Esophagus squamous epithelium (tissue), 5 donors: ENCODE results near the gene JMJD6. TPM values are rescaled to one million over a fixed set of nuclear protein-coding genes. Genes with fewer than 3 reads are reported as not detected.

ENCODE experiments used
- DNase-seq: peaks from one replicate; lab custom pipeline; 2025; lab: John Stamatoyannopoulos, UW
- H3K27ac ChIP-seq, 4 donors: fragments of 200-600 bp; sonication (generic); one replicate each; pipeline ENCODE4 v1.5.1; 2016 to 2019; ENCODE audit warnings: mild to moderate bottlenecking in 1 of 4
- H3K27me3 ChIP-seq, 4 donors: fragments of 200-600 bp; sonication (generic); 1 replicate in 3 of 4; 2 replicates in 1 of 4; pipeline versions ENCODE4 v1.5.1 to v1.6.0; 2017 to 2021; ENCODE audit warnings: antibody characterized with exemption in 1 of 4
- H3K36me3 ChIP-seq, 3 donors: fragments of 200-600 bp; sonication (generic); one replicate each; pipeline ENCODE4 v1.5.1; 2016 to 2019
- H3K4me1 ChIP-seq, 3 donors: fragments of 200-600 bp; sonication (generic); one replicate each; pipeline ENCODE4 v1.5.1; 2017 to 2019
- H3K4me3 ChIP-seq, 4 donors: fragments of 200-600 bp; sonication (generic); 1 replicate in 3 of 4; 2 replicates in 1 of 4; pipeline ENCODE4 v1.5.1; 2016 to 2019; ENCODE audit warnings: mild to moderate bottlenecking in 2 of 4, moderate library complexity in 1 of 4
- H3K9me3 ChIP-seq, 3 donors: fragments of 200-600 bp; sonication (generic); one replicate each; pipeline ENCODE4 v1.5.1; 2016 to 2019
- CTCF ChIP-seq, 6 experiments: fragments of 450-650 bp in 4 of 6; fragments of 200-600 bp in 2 of 6; sonication (generic) in 2 of 6; IDR thresholded peaks; one replicate each; pipeline ENCODE4 v1.5.1; 2016 to 2019; ENCODE audit warnings: antibody characterized with exemption in 6 of 6, mild to moderate bottlenecking in 4 of 6, moderate library complexity in 4 of 6
- POLR2A ChIP-seq, 4 donors: fragments of 450-650 bp; IDR thresholded peaks; one replicate each; pipeline ENCODE4 v1.6.1; 2017; ENCODE audit warnings: antibody characterized with exemption in 4 of 4, mild to moderate bottlenecking in 4 of 4, moderate library complexity in 3 of 4
- WGBS, 2 donors: methylation state at CpG; one replicate each; pipeline ENCODE4 v1.1.5; 2018; 5-methylcytosine and 5-hydroxymethylcytosine counted together
- intact Hi-C: fragments of 100-400 bp; cut with DNase I; formaldehyde crosslinking; loops from one replicate; pipeline ENCODE4 v1.15.0; 2022
- total RNA-seq, 4 donors: library from RNA; depleted of rRNA; stranded (reverse); fragments of >200 nt; gene quantifications; one replicate each; pipeline ENCODE4 v1.1.0, GENCODE V29; 2016
- donor health status: DM: yes; HTN: yes; CAD: no.

JMJD6 gene
- total RNA-seq, 4 donors from 2014 or later: 13.0 to 17.2 (median 16.7) TPM

GRCh38 chr17:76738468-76738850 lies 12.1 kb upstream of the JMJD6 start:
- Histone ChIP-seq H3K27ac (peak overlapping the region; percentile 97 to 100 (median 99)), H3K9me3 (no peaks in the 10 kb centered on the region), H3K36me3 (peaks cover 0 to 48% (median 11%) of the 10 kb centered on the region in 3 donors), H3K27me3 (no peaks in the 10 kb centered on the region), H3K4me3 (peak overlapping the region; percentile 72 to 98 (median 90)), H3K4me1 (peaks cover 21 to 55% (median 40%) of the 10 kb centered on the region in 3 donors)
- 2 to 3% methylated on average over 7 of the region's 7 CpGs for WGBS, 2 donors
- intact Hi-C loops: no loop called here
- no peak for DNase-seq
- TF ChIP-seq POLR2A (IDR thresholded peaks at IDR 0.05) (no peak), CTCF (IDR thresholded peaks at IDR 0.05) (no peak)

- no peak for DNase-seq
- WGBS, 2 donors: 0% methylated on average over 8 to 30 of the region's 57 CpGs
- intact Hi-C loops: no loop called here
- Histone ChIP-seq H3K4me3 (peak within 1 kb of the TSS; percentile 72 to 98 (median 90)), H3K4me1 (peaks cover 21 to 61% (median 46%) of the 10 kb centered on the region in 3 donors), H3K9me3 (no peaks in the 10 kb centered on the region), H3K27ac (peak within 1 kb of the TSS; percentile 97 to 100 (median 99)), H3K27me3 (no peaks in the 10 kb centered on the region), H3K36me3 (peaks cover 0 to 48% (median 14%) of the 10 kb centered on the region in 3 donors)
- peak in 3 of 4 donors; percentile 54 to 57 (median 56) for TF ChIP-seq POLR2A (IDR thresholded peaks at IDR 0.05)
- peak in 1 of 6 experiments; percentile 10 for TF ChIP-seq CTCF (IDR thresholded peaks at IDR 0.05)
These were observed 11.5 kb upstream of the JMJD6 start, which contains the start of gene MFSD11 for GRCh38 chr17:76737676-76738467. TSS of gene MFSD11 (plus strand) at chr17:76738119. CDS start at chr17:76738353, 234 bp downstream.

GRCh38 chr17:76737082-76737675 lies 10.8 kb upstream of the JMJD6 start, which contains the start of gene SRSF2:
TSS of gene SRSF2 (minus strand) at chr17:76737331. CDS start at chr17:76737160, 171 bp downstream.
- TF ChIP-seq POLR2A (IDR thresholded peaks at IDR 0.05) (peak; percentile 89 to 100 (median 100)), CTCF (IDR thresholded peaks at IDR 0.05) (peak in 2 of 6 experiments; percentile 14 to 27)
- no peaks in the 10 kb centered on the region for H3K27me3 ChIP-seq
- no CpG with 5 or more reads among the region's 60 CpGs for WGBS, 2 donors
- intact Hi-C loops: no loop called here
- peak within 1 kb of the TSS; percentile 97 to 100 (median 99) for H3K27ac ChIP-seq
- peak within 1 kb of the TSS; percentile 72 to 98 (median 90) for H3K4me3 ChIP-seq
- H3K36me3 ChIP-seq: peaks cover 0 to 48% (median 14%) of the 10 kb centered on the region in 3 donors
- H3K9me3 ChIP-seq: no peaks in the 10 kb centered on the region
- peaks cover 21 to 68% (median 52%) of the 10 kb centered on the region in 3 donors for H3K4me1 ChIP-seq
- peak; percentile 88 for DNase-seq

- Histone ChIP-seq H3K27ac (peak overlapping the region; percentile 97 to 100 (median 99)), H3K27me3 (no peaks in the 10 kb centered on the region), H3K36me3 (peaks cover 0 to 48% (median 14%) of the 10 kb centered on the region in 3 donors), H3K9me3 (no peaks in the 10 kb centered on the region), H3K4me3 (peak overlapping the region; percentile 72 to 98 (median 90)), H3K4me1 (peaks cover 21 to 75% (median 58%) of the 10 kb centered on the region in 3 donors)
- TF ChIP-seq CTCF (IDR thresholded peaks at IDR 0.05) (peak in 2 of 6 experiments; percentile 12 to 21), POLR2A (IDR thresholded peaks at IDR 0.05) (peak in 2 of 4 donors; percentile 33 to 48)
- 0% methylated on average over 9 of the region's 117 CpGs; no CpG with 5 or more reads in 1 of the 2 donors for WGBS, 2 donors
- no peak for DNase-seq
- intact Hi-C loops: no loop called here
These were observed 10.1 kb upstream of the JMJD6 start for GRCh38 chr17:76736349-76737081.
